ENCODE measurements around the gene DNM1L. TPM values are rescaled to one million over a fixed set of nuclear protein-coding genes. Genes with fewer than 3 reads are reported as not detected.

DNM1L gene
- total RNA-seq, 1 experiment from 2014 or later: 79.8 TPM

DNA sequence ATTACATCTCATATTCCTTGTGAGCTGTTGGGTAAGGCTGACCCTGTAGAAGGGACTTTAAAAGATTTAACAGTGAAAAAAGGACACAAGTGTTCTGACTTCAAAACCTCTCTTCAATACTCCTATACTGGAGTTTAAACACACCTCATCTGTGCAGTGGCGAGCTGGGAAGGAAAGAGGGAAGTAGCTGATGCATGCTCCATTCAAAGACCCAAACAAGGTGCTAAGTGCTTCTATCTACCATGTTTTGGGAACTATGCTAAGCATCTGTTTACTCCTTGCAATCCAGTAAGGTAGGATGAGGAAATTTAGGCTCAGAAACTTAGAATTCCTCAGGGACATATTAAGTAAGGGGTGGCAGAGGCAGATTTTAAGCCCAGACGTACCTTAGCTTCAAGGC lies 16.4 kb upstream of the DNM1L start:
- Mint-ChIP-seq H3K27ac (no peak overlapping the region), H3K4me1 (peaks cover 6 to 7% of the 10 kb centered on the region in 2 experiments; a peak in 3 of 4 replicates), H3K9me3 (no peaks in the 10 kb centered on the region), H3K4me3 (no peak overlapping the region; a peak in 1 of 5 replicates), H3K36me3 (ENCODE audit: insufficient read depth in 1 of 3, low read depth in 3 of 3) (no peaks in the 10 kb centered on the region), H3K27me3 (ENCODE audit: low read depth) (no peaks in the 10 kb centered on the region)
- Histone ChIP-seq H3T11ph (ENCODE audit: low read length) (no peak overlapping the region), H2BK20ac (ENCODE audit: low read depth, low read length, poor library complexity, severe bottlenecking) (no peak overlapping the region), H2BK15ac (ENCODE audit: low read depth, low read length) (no peak overlapping the region), H2BK120ac (ENCODE audit: low read depth, low read length, poor library complexity, severe bottlenecking) (no peak overlapping the region), H2BK5ac (ENCODE audit: insufficient read length, low read length) (no peak overlapping the region), H2AK5ac (ENCODE audit: insufficient read length, low read length) (no peak overlapping the region), H2AFZ (ENCODE audit: low read length) (no peak overlapping the region), H3K79me2 (ENCODE audit: insufficient read depth, low read length) (no peaks in the 10 kb centered on the region), H4K5ac (ENCODE audit: insufficient read length, low read depth, low read length) (no peak overlapping the region), H3K9me3 (ENCODE audit: control insufficient read depth, low read depth, low read length) (no peaks in the 10 kb centered on the region), H2BK12ac (ENCODE audit: insufficient read length, low read depth, low read length) (no peak overlapping the region), H3K27ac (ENCODE audit: insufficient read length, low read depth, low read length) (no peak overlapping the region), H3K4me1 (ENCODE audit: insufficient read depth, low read length) (no peaks in the 10 kb centered on the region), H3K27me3 (ENCODE audit: insufficient read depth, low read length) (no peaks in the 10 kb centered on the region), H4K8ac (replicated peaks; ENCODE audit: insufficient read length, low read depth, low read length) (no peak overlapping the region), H3K4ac (ENCODE audit: low read depth, low read length) (no peak overlapping the region), H3K79me1 (ENCODE audit: insufficient read depth, low read depth, low read length, poor library complexity, severe bottlenecking) (no peaks in the 10 kb centered on the region), H4K91ac (ENCODE audit: insufficient read length, low read depth, low read length) (no peak overlapping the region), H3K23me2 (ENCODE audit: insufficient read length, low read depth, low read length, poor library complexity, severe bottlenecking) (no peaks in the 10 kb centered on the region), H3K18ac (ENCODE audit: insufficient read length, low read depth, low read length) (no peak overlapping the region), H4K20me1 (ENCODE audit: control insufficient read depth, insufficient read depth, insufficient read length) (no peaks in the 10 kb centered on the region), H3K9ac (ENCODE audit: extremely low read depth, insufficient read length, low read length) (no peak overlapping the region), H3K14ac (ENCODE audit: insufficient read depth, low read length) (no peak overlapping the region), H3K56ac (ENCODE audit: insufficient read length, low read depth, low read length) (no peak overlapping the region), H3K4me2 (ENCODE audit: insufficient read depth, insufficient read length, low read length) (no peak overlapping the region), H3K23ac (ENCODE audit: insufficient read length, low read depth, low read length) (no peak overlapping the region)
- no peak for DNase-seq
- TF ChIP-seq, protein P1, sequence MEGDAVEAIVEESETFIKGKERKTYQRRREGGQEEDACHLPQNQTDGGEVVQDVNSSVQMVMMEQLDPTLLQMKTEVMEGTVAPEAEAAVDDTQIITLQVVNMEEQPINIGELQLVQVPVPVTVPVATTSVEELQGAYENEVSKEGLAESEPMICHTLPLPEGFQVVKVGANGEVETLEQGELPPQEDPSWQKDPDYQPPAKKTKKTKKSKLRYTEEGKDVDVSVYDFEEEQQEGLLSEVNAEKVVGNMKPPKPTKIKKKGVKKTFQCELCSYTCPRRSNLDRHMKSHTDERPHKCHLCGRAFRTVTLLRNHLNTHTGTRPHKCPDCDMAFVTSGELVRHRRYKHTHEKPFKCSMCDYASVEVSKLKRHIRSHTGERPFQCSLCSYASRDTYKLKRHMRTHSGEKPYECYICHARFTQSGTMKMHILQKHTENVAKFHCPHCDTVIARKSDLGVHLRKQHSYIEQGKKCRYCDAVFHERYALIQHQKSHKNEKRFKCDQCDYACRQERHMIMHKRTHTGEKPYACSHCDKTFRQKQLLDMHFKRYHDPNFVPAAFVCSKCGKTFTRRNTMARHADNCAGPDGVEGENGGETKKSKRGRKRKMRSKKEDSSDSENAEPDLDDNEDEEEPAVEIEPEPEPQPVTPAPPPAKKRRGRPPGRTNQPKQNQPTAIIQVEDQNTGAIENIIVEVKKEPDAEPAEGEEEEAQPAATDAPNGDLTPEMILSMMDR (conservative IDR thresholded peaks at IDR 0.05): no peak
- no CpG with 5 or more reads among the region's 2 CpGs for WGBS (ENCODE audit: extremely low coverage, insufficient read length, low lambda C conversion rate)

Data from H9 (cell line).